ENCODE data around the gene SEMA3C. TPM values are rescaled to one million over a fixed set of nuclear protein-coding genes. Genes with fewer than 3 reads are reported as not detected.

Gene SEMA3C
- total RNA-seq, 1 donor from 2014 or later: 0.26 TPM

- no peak overlapping the region for H3K4me3 Mint-ChIP-seq (ENCODE audit: unreplicated experiment)
- H3K36me3 Mint-ChIP-seq (ENCODE audit: low read depth, unreplicated experiment): no peaks in the 10 kb centered on the region
- no peaks in the 10 kb centered on the region for H3K27me3 Mint-ChIP-seq (ENCODE audit: unreplicated experiment)
- H3K9me3 Mint-ChIP-seq (ENCODE audit: unreplicated experiment): no peaks in the 10 kb centered on the region
- no peak overlapping the region for H3K27ac Mint-ChIP-seq (ENCODE audit: unreplicated experiment)
- H3K4me1 Mint-ChIP-seq (ENCODE audit: unreplicated experiment): no peaks in the 10 kb centered on the region
- TF ChIP-seq CTCF (IDR thresholded peaks at IDR 0.05; ENCODE audit: unreplicated experiment): no peak
- DNase-seq (ENCODE audit: low spot score): no peak
Observed at GRCh38 chr7:80733333-80733915, 185.4 kb downstream of the SEMA3C start.

DNA sequence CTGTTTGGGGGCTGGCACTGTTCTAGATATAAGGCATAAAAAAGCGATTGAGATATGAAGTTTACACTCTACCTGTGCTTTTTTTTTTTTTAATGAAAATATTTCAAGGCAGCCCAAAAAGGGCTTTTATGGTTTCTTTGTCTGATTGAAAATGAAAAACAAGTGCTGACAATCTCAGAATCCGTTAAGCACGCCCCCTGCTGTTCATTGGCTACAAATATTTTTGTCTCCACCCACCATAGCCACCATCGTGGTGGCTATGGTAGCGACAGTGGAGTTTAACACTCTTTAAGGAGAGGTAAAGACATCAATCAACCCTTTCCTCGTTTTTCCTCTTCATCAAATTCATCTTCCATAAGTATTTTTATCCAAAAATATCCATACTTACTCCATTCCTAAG lies 186.2 kb downstream of the SEMA3C start:
- no peaks in the 10 kb centered on the region for H3K27me3 Mint-ChIP-seq (ENCODE audit: unreplicated experiment)
- peak; percentile 59 for TF ChIP-seq CTCF (IDR thresholded peaks at IDR 0.05; ENCODE audit: unreplicated experiment)
- DNase-seq (ENCODE audit: low spot score): no peak
- H3K4me3 Mint-ChIP-seq (ENCODE audit: unreplicated experiment): no peak overlapping the region
- H3K36me3 Mint-ChIP-seq (ENCODE audit: low read depth, unreplicated experiment): no peaks in the 10 kb centered on the region
- no peak overlapping the region for H3K27ac Mint-ChIP-seq (ENCODE audit: unreplicated experiment)
- H3K4me1 Mint-ChIP-seq (ENCODE audit: unreplicated experiment): no peaks in the 10 kb centered on the region
- no peaks in the 10 kb centered on the region for H3K9me3 Mint-ChIP-seq (ENCODE audit: unreplicated experiment)

DNA sequence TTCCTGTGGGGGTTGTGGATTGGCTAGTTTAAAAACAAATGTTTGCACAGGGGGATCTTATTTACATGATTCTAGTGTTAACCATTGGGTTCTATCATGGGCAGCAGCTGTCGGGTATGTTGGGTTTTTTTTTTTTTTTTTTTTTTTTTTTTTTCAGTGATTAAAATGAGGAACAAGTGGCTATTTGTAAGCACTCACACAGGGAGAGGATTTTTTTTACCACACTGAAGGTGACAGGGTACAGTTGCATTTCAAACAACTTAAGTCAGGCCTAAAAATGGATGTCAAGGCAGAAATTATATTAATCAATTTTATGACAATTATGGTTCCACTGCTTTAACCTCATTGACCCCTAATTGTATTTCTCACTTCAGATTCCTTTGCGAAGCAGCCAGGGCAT lies 187.6 kb downstream of the SEMA3C start:
- no peak for DNase-seq (ENCODE audit: low spot score)
- H3K9me3 Mint-ChIP-seq (ENCODE audit: unreplicated experiment): no peaks in the 10 kb centered on the region
- no peak for TF ChIP-seq CTCF (IDR thresholded peaks at IDR 0.05; ENCODE audit: unreplicated experiment)
- no peaks in the 10 kb centered on the region for H3K4me1 Mint-ChIP-seq (ENCODE audit: unreplicated experiment)
- no peaks in the 10 kb centered on the region for H3K27me3 Mint-ChIP-seq (ENCODE audit: unreplicated experiment)
- no peak overlapping the region for H3K4me3 Mint-ChIP-seq (ENCODE audit: unreplicated experiment)
- no peak overlapping the region for H3K27ac Mint-ChIP-seq (ENCODE audit: unreplicated experiment)
- no peaks in the 10 kb centered on the region for H3K36me3 Mint-ChIP-seq (ENCODE audit: low read depth, unreplicated experiment)

DNA sequence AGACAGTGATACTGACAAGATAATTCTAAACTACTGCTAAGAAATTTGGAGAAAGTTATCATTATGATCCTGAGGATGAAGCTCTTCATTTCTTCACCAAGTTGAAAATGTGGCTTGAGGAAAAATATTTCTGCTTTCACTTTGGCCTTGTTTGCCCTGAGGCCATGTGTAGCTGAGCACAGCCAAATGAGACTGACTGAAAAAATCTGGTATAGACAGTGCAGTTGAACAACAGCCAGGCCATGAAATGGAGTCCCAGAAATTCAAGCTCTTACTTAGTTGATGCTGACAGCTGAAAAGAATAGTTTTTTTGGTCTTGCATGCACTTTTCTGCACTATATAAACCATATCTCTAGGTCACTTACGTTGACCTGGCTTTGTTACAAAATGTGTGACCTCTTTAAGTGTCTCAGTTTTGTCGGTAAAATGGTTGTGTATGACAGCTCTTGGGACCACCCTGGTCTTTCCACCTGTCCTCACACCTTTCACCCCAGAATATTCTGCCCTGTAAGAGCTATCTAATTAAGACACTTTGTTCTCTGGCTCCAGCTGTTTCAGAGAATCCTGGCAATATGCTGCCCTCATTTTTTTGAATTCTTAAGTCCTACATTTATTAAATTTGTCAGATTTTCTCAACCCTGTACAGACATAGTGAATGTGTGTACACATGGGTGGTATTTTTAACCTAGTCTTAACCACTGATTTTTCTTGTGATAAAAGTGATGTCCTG lies 189.1 kb downstream of the SEMA3C start:
- Mint-ChIP-seq H3K9me3 (ENCODE audit: unreplicated experiment) (no peaks in the 10 kb centered on the region), H3K4me3 (ENCODE audit: unreplicated experiment) (no peak overlapping the region), H3K4me1 (ENCODE audit: unreplicated experiment) (no peaks in the 10 kb centered on the region), H3K27me3 (ENCODE audit: unreplicated experiment) (no peaks in the 10 kb centered on the region), H3K27ac (ENCODE audit: unreplicated experiment) (no peak overlapping the region), H3K36me3 (ENCODE audit: low read depth, unreplicated experiment) (no peaks in the 10 kb centered on the region)
- no peak for DNase-seq (ENCODE audit: low spot score)
- TF ChIP-seq CTCF (IDR thresholded peaks at IDR 0.05; ENCODE audit: unreplicated experiment): no peak

DNA sequence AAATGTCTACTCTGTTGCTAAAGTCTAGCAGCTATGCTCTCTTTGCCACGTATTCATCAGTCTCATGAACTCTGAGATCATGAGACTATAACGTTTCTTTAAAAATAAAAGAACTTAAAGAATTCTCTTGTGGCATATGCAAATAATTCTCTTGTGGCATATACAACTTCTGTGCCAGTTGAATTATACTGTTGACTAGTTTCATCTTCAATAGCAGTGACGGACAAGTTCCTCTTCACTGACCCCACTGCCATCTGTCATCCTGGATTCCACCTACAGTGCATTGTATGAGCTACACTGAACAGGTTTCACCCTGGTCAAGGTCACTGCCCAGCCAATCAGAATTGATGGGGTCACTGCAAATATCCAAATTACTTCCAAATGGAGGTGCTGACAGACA lies 192.2 kb downstream of the SEMA3C start:
- no peak overlapping the region for H3K27ac Mint-ChIP-seq (ENCODE audit: unreplicated experiment)
- no peak overlapping the region for H3K4me3 Mint-ChIP-seq (ENCODE audit: unreplicated experiment)
- no peaks in the 10 kb centered on the region for H3K9me3 Mint-ChIP-seq (ENCODE audit: unreplicated experiment)
- no peaks in the 10 kb centered on the region for H3K36me3 Mint-ChIP-seq (ENCODE audit: low read depth, unreplicated experiment)
- H3K4me1 Mint-ChIP-seq (ENCODE audit: unreplicated experiment): no peaks in the 10 kb centered on the region
- DNase-seq (ENCODE audit: low spot score): no peak
- H3K27me3 Mint-ChIP-seq (ENCODE audit: unreplicated experiment): no peaks in the 10 kb centered on the region
- TF ChIP-seq CTCF (IDR thresholded peaks at IDR 0.05; ENCODE audit: unreplicated experiment): no peak
